NT2/D1 (cell line): Measurements from ENCODE around the gene ACSM2A.
"Not testable (repeated sequence)": the region's sequence is repeated elsewhere in the genome, so short reads cannot be mapped to it uniquely, and the experiment has no call there.

ENCODE experiments used
- YY1 ChIP-seq: IDR thresholded peaks from 2 replicates; pipeline ENCODE4 v1.6.1; 2011; ENCODE audit not compliant: insufficient read length, insufficient read depth
- ZNF274 ChIP-seq: IDR thresholded peaks from 2 replicates; pipeline ENCODE4 v1.6.1; 2011; ENCODE audit warnings: mild to moderate bottlenecking, low read depth, low read length

- not testable (repeated sequence) for TF ChIP-seq ZNF274, YY1
Measured at GRCh38 chr16:20427401-20427797, 23.9 kb upstream of the ACSM2A start.
